22Rv1 (cell line): ENCODE measurements around the gene JPH3.

Experiments
- ZFX ChIP-seq: fragments of 450-650 bp; IDR thresholded peaks from 2 replicates; pipeline ENCODE4 v1.6.1; 2017; ENCODE audit warnings: antibody characterized with exemption, borderline replicate concordance
- TF ChIP-seq, protein P1 (sequence below): fragments of 450-650 bp; IDR thresholded peaks from 2 replicates; pipeline ENCODE4 v1.5.1; 2017; ENCODE audit warnings: mild to moderate bottlenecking

DNA sequence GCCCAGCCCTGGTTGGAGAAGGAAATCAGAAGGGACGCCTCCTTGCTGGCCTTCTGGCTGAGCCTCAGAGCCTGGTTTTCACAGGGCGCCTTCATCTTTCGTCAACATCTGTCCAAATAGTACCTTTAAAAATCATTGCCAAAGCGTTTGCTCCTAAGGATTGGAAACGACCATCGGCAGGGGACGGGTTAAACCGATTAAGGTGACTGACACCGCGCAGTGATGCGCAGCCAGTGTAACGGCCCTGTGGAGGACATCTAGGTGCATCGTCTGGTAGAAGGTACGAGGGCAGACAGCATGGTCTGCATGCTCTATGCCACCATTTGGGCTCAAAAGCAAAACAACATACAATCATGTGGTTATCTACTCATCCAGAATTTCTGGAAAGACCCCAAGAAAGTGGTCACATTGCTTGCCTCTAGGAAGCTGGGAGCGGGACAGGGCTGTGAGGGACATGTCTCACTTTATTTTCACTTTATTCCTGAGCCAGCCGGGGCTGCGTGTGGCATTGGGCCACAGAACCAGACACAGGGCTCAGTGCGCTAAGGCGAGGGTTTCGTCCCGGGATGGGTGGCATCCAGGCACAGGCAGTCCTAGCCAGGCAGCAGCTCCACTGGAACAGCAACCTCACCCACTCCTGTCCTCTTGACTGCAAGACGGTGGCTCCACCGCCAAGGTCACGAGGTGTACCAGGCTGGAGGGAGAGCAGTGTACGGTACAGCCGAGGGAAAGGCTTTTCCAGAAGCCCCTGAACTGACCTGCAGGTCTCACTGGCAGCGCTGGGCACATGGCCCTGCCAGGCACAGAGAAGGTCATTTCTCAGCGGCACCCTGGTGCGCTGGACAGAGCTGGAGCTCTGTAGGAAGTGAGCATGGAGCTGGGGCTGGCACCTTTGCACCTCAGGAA is 40.9 kb upstream of the JPH3 start:
- TF ChIP-seq, protein P1, sequence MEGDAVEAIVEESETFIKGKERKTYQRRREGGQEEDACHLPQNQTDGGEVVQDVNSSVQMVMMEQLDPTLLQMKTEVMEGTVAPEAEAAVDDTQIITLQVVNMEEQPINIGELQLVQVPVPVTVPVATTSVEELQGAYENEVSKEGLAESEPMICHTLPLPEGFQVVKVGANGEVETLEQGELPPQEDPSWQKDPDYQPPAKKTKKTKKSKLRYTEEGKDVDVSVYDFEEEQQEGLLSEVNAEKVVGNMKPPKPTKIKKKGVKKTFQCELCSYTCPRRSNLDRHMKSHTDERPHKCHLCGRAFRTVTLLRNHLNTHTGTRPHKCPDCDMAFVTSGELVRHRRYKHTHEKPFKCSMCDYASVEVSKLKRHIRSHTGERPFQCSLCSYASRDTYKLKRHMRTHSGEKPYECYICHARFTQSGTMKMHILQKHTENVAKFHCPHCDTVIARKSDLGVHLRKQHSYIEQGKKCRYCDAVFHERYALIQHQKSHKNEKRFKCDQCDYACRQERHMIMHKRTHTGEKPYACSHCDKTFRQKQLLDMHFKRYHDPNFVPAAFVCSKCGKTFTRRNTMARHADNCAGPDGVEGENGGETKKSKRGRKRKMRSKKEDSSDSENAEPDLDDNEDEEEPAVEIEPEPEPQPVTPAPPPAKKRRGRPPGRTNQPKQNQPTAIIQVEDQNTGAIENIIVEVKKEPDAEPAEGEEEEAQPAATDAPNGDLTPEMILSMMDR = no peak
- TF ChIP-seq ZFX = no peak
